ENCODE results near the gene CFAP46. TPM values are rescaled to one million over a fixed set of nuclear protein-coding genes. Genes with fewer than 3 reads are reported as not detected.

The CFAP46 gene
- total RNA-seq, 4 donors from 2014 or later = 0.32 to 0.54 TPM; not detected in 2

DNA sequence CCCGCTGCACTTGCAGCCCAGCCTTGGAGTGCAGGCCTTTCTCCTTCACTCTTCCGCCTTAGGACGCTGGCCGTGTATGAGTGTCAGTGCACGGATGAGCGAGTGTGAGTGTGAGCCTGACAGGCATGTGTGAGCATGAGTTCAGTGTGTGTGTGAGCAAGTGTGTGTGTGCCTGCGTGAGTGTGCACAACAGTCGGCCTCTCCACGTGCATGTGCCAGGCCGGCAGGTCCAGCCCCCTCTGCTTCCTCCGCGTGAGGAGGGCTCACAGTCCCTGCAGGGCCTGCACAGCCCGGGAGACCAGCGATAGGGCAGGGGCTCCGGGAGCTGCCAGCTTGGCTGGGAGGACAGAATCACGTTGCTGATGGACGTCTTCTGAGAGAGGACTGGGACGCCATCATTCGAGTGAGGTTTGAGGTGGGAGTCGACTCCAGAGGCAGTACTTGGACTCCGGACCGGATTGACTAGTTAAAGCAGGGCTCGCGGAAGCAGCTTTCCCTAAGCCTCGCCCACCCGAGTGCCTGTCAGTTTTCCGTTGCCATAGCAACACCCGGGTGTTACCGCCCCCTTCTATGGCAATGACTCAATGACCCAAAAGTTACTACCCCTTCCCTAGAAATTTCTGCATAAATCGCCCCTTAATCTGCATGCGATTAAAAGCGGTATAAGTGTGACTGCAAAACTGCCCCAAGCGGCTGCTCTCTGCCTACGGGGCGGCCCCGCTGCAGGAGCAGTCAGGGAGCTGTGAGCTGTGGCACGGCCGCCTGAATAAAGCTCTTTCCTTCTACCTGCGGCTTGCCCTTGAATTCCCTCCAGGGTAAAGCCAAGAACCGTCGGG is 19.6 kb upstream of the CFAP46 start:
- intact Hi-C loops (cut with DNase I; ENCODE audit: low total_unique reads) = no loop called here
- peak; percentile 55 to 84 for DNase-seq (ENCODE audit: low spot score in 2 of 2)
- 3% methylated on average over 35 to 41 of the region's 41 CpGs for WGBS, 2 donors
- peak overlapping the region; percentile 37 for H3K4me3 ChIP-seq (ENCODE audit: low read depth, poor library complexity, severe bottlenecking)
- TF ChIP-seq, protein P1, sequence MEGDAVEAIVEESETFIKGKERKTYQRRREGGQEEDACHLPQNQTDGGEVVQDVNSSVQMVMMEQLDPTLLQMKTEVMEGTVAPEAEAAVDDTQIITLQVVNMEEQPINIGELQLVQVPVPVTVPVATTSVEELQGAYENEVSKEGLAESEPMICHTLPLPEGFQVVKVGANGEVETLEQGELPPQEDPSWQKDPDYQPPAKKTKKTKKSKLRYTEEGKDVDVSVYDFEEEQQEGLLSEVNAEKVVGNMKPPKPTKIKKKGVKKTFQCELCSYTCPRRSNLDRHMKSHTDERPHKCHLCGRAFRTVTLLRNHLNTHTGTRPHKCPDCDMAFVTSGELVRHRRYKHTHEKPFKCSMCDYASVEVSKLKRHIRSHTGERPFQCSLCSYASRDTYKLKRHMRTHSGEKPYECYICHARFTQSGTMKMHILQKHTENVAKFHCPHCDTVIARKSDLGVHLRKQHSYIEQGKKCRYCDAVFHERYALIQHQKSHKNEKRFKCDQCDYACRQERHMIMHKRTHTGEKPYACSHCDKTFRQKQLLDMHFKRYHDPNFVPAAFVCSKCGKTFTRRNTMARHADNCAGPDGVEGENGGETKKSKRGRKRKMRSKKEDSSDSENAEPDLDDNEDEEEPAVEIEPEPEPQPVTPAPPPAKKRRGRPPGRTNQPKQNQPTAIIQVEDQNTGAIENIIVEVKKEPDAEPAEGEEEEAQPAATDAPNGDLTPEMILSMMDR (IDR thresholded peaks at IDR 0.05) = no peak
- no peak for TF ChIP-seq POLR2A (IDR thresholded peaks at IDR 0.05)

DNA sequence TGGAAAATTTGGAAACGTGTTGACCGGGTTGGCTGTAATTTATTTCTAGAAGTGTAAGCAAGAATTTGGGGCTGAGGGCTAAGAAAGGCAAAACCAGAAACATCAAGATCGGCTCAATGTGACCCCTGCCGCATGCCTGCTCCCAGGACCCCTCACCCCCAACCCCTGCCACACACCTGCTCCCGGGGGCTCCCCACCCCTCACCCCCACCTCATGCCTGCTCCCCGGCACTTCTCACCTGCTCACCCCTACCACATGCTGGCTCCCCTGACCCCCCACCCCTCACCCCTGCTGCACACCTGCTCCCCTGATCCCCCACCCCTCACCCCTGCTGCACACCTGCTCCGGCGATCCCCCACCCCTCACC is 19.0 kb upstream of the CFAP46 start:
- 57 to 65% methylated on average over 8 of the region's 8 CpGs for WGBS, 2 donors
- no peak overlapping the region for H3K4me3 ChIP-seq (ENCODE audit: low read depth, poor library complexity, severe bottlenecking)
- intact Hi-C loops (cut with DNase I; ENCODE audit: low total_unique reads) = no loop called here
- DNase-seq (ENCODE audit: low spot score in 2 of 2) = peak in 1 of 2 donors; percentile 57
- TF ChIP-seq, protein P1 (IDR thresholded peaks at IDR 0.05) = no peak
- no peak for TF ChIP-seq POLR2A (IDR thresholded peaks at IDR 0.05)

DNA sequence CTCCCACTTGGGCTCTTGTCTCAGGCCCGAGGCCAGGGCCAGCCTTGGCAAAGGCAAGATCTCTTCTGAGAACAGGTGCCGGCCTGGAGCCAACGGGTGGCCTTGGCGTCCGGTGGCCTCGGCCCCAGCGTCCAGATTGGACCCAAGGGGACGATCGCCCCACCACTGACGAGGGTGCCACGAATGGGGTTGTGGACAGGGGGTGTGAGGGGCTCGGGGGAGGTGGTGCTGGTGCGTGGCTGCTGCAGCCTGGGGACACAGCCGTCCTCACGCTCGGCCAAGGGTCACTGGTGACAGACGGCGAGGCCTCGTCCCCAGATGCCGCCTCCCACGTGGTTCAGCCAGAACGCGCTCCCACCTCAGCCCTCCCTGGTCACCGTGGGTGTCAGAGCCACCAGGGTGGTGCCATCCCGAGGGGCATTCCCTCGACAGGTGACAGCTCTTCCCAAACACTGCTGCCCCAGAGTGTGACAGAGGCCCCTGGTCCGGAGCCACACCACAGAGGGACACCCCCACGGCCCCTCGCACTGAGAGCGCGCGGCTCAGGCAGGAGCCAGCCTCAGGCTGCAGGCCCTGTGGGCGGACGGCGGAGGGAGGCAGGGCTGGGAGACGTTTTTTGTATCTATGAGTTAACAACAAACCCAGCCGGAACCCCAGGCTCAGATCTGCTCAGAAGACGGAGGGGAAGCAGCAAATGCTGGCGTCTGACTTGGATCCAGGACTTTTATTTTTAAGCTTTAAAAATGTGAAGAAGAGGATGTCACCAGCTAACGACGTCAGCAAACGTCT is 18.5 kb upstream of the CFAP46 start:
- intact Hi-C loops (cut with DNase I; ENCODE audit: low total_unique reads) = no loop called here
- peak in 1 of 2 donors; percentile 79 for DNase-seq (ENCODE audit: low spot score in 2 of 2)
- WGBS, 2 donors = 72 to 73% methylated on average over 32 to 37 of the region's 42 CpGs
- H3K4me3 ChIP-seq (ENCODE audit: low read depth, poor library complexity, severe bottlenecking) = no peak overlapping the region
- TF ChIP-seq, protein P1 (IDR thresholded peaks at IDR 0.05) = no peak
- TF ChIP-seq POLR2A (IDR thresholded peaks at IDR 0.05) = no peak

DNA sequence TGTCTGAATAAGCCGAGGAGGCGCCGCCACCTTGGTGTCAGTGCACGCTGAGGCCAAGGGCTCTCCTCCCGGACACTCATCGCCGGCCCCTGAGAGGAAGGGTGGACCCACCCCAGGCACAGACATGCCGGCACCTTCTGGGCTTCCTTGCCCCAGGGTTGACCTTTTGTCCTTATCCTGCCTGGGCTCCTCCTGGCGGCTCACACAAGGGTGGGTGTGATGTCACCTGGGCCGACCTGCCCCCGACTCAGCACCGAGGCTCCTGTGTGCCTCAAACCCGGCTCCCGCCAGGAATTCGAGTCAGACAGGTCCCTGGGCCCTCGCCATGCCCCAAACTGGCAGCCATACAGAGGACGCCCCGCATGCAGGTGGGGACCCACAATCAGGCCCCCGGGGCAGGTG is 17.7 kb upstream of the CFAP46 start:
- no peak overlapping the region for H3K4me3 ChIP-seq (ENCODE audit: low read depth, poor library complexity, severe bottlenecking)
- WGBS, 2 donors = 56 to 68% methylated on average over 17 to 19 of the region's 19 CpGs
- no peak for TF ChIP-seq POLR2A (IDR thresholded peaks at IDR 0.05)
- TF ChIP-seq, protein P1 (IDR thresholded peaks at IDR 0.05) = no peak
- DNase-seq (ENCODE audit: low spot score in 2 of 2) = peak in 1 of 2 donors; percentile 81
- intact Hi-C loops (cut with DNase I; ENCODE audit: low total_unique reads) = no loop called here

DNA sequence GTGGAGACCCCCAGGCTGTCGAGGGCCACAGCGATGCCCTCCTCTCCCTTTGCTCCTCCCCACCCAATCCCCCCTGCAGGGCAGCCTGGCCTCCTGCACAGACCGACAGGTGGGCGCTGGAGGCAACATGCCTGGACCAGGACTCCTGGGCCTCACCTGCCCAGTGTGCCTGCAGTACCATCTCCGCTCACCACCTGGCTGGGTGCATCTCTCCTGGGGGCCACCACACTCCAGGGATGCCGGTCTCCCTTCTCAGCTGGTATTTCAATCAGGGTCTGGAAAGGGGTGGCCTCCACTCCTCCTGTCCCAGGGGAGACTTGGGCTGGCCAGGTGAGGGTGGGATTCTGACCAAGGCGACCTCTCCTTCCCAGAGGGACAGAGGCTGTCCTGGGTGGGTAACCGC is 17.2 kb upstream of the CFAP46 start:
- WGBS, 2 donors = 83 to 85% methylated on average over 5 to 8 of the region's 8 CpGs
- intact Hi-C loops (cut with DNase I; ENCODE audit: low total_unique reads) = no loop called here
- no peak overlapping the region for H3K4me3 ChIP-seq (ENCODE audit: low read depth, poor library complexity, severe bottlenecking)
- TF ChIP-seq POLR2A (IDR thresholded peaks at IDR 0.05) = no peak
- TF ChIP-seq, protein P1 (IDR thresholded peaks at IDR 0.05) = no peak
- DNase-seq (ENCODE audit: low spot score in 2 of 2) = peak in 1 of 2 donors; percentile 84

Measured in lower leg skin (tissue), 4 donors.